22Rv1 (cell line): Measurements from ENCODE around the gene LZTR1.

ENCODE experiments used
- ZFX ChIP-seq: fragments of 450-650 bp; IDR thresholded peaks from 2 replicates; pipeline ENCODE4 v1.6.1; 2017; ENCODE audit warnings: antibody characterized with exemption, borderline replicate concordance
- TF ChIP-seq, protein P1 (sequence below): fragments of 450-650 bp; IDR thresholded peaks from 2 replicates; pipeline ENCODE4 v1.5.1; 2017; ENCODE audit warnings: mild to moderate bottlenecking

DNA sequence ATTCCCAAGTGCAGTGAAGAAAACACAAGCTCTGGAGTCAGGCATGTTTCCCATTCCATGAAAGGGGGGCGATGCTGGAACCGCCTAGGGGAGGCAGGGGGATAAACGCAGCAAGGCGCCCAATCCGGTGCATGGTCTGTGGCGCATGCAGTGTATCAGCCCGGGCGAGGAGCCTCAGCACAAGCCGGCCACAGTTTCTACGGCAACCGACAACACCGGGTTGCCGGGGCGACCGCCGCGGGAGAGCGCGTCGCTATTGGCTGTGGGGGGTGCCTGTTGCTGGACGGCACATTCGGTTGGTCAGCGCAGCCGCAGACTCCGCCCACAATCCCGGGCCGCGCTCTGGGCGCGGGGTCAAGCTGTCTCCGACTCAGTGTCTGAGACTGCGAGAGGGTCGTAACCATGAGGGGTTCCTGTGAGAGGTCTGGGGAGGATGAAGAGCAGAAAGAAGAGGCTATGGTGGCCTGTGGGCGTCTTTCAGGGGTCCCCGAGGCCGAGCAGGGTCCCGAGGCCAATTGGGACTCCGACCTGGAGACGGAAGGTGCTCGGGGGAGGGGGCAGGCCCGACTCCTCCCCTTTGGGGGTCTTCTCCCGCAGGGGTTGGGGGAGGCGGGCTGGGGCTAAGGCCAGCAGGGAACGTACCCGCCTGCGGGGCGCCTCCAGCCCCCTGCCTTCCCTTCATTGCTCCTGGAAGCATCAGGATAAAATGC lies 63.6 kb downstream of the LZTR1 start, which contains the start of gene LRRC74B:
- TF ChIP-seq, protein P1, sequence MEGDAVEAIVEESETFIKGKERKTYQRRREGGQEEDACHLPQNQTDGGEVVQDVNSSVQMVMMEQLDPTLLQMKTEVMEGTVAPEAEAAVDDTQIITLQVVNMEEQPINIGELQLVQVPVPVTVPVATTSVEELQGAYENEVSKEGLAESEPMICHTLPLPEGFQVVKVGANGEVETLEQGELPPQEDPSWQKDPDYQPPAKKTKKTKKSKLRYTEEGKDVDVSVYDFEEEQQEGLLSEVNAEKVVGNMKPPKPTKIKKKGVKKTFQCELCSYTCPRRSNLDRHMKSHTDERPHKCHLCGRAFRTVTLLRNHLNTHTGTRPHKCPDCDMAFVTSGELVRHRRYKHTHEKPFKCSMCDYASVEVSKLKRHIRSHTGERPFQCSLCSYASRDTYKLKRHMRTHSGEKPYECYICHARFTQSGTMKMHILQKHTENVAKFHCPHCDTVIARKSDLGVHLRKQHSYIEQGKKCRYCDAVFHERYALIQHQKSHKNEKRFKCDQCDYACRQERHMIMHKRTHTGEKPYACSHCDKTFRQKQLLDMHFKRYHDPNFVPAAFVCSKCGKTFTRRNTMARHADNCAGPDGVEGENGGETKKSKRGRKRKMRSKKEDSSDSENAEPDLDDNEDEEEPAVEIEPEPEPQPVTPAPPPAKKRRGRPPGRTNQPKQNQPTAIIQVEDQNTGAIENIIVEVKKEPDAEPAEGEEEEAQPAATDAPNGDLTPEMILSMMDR = no peak
- TF ChIP-seq ZFX = no peak
